Stimulated activated effector memory CD8-positive, alpha-beta T cell treated with anti-CD3 and anti-CD28 coated beads, Interleukin-12 subunit alpha, Interleukin-12 subunit beta, amount 100 ng/mL, for 72 hours (primary cell): Measurements from ENCODE around the gene SLC44A5.

Experiments used
- ATAC-seq: fragments of 150-1000 bp; cut with Tn5 transposase; 2 replicates; pipeline ENCODE4 v1.10.0; 2021
- DNase-seq, 2 donors: peaks; one replicate each; pipeline ENCODE4 v3.0.0; 2021 to 2022; ENCODE audit warnings: low spot score in 2 of 2
- H3K27ac Mint-ChIP-seq: one replicate; pipeline ENCODE4 v1.8.0; 2022; ENCODE audit warnings: mild to moderate bottlenecking, mixed read lengths
- H3K36me3 Mint-ChIP-seq: one replicate; pipeline ENCODE4 v1.8.0; 2022; ENCODE audit warnings: mild to moderate bottlenecking, mixed read lengths
- H3K4me1 Mint-ChIP-seq: one replicate; pipeline ENCODE4 v1.8.0; 2022; ENCODE audit warnings: mixed read lengths
- H3K4me3 Mint-ChIP-seq: one replicate; pipeline ENCODE4 v1.8.0; 2022; ENCODE audit warnings: mild to moderate bottlenecking, mixed read lengths
- H3K9me3 Mint-ChIP-seq: one replicate; pipeline ENCODE4 v1.8.0; 2022; ENCODE audit warnings: mixed read lengths

The SLC44A5 gene

DNA sequence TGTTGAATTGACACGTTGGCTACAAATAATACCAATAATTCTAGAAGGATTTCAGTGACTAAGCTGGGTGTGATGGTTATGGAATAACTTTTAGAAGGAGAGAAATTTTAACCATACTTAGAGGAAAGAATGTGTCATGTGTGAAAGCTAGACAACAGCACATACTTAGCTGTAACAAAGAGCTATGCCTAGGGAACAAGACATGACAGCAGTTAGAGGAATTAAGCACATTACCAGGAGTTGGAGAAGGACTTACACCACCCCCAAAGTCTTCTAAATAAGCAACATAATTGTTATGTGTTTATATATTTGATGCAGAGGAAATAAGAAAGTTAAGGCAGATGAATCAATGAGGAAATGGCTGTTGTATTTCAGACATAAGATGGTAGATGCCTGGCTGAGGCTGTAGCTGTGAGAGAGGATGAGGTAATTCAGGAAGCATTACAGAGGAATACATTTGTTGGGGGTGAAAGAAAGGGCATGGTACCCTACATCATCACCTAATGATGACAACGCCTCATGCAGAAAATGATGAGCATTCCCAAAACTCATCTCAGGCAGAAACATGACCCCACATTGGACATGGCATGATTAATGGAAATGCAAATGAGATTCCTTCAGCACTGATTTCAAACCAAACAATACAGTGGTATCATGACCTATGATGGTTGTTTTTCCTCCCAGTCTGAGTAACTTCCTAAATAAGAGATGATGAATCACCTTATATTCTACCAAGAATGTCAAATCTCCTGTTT is 265.2 kb downstream of the SLC44A5 start:
- DNase-seq (no peak), ATAC-seq (no peak)
- peaks cover 12% of the 10 kb centered on the region for H3K9me3 Mint-ChIP-seq
- no peak overlapping the region for H3K27ac Mint-ChIP-seq
- H3K4me1 Mint-ChIP-seq = no peaks in the 10 kb centered on the region
- no peak overlapping the region for H3K4me3 Mint-ChIP-seq
- no peaks in the 10 kb centered on the region for H3K36me3 Mint-ChIP-seq

GRCh38 chr1:75342786-75343185 is 268.1 kb downstream of the SLC44A5 start:
- no peak for DNase-seq
- peaks cover 10% of the 10 kb centered on the region for H3K9me3 Mint-ChIP-seq
- ATAC-seq = no peak
- H3K4me1 Mint-ChIP-seq = no peaks in the 10 kb centered on the region
- H3K4me3 Mint-ChIP-seq = no peak overlapping the region
- no peak overlapping the region for H3K27ac Mint-ChIP-seq
- no peaks in the 10 kb centered on the region for H3K36me3 Mint-ChIP-seq

DNA sequence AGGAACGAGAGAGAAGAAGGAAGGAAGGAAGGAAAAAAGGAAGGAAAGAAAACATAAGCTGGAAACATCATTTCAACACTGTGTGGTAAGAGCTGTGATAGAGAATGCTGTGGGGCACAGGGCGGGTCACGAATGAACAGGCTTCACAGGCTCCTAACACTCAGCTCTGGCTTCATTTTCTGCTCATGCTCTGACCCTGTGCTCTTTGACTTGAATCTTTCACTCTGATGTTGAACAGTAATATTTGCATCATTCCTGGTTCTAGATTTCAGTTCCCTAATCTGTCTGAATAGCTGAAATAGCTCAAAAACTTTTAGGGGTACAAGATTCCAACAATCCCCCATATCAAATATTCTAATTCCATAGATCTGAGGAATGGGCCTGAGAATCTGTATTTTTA is 269.4 kb downstream of the SLC44A5 start:
- Mint-ChIP-seq H3K9me3 (peaks cover 10% of the 10 kb centered on the region), H3K36me3 (no peaks in the 10 kb centered on the region), H3K4me3 (no peak overlapping the region), H3K27ac (no peak overlapping the region), H3K4me1 (no peaks in the 10 kb centered on the region)
- DNase-seq (no peak), ATAC-seq (no peak)

DNA sequence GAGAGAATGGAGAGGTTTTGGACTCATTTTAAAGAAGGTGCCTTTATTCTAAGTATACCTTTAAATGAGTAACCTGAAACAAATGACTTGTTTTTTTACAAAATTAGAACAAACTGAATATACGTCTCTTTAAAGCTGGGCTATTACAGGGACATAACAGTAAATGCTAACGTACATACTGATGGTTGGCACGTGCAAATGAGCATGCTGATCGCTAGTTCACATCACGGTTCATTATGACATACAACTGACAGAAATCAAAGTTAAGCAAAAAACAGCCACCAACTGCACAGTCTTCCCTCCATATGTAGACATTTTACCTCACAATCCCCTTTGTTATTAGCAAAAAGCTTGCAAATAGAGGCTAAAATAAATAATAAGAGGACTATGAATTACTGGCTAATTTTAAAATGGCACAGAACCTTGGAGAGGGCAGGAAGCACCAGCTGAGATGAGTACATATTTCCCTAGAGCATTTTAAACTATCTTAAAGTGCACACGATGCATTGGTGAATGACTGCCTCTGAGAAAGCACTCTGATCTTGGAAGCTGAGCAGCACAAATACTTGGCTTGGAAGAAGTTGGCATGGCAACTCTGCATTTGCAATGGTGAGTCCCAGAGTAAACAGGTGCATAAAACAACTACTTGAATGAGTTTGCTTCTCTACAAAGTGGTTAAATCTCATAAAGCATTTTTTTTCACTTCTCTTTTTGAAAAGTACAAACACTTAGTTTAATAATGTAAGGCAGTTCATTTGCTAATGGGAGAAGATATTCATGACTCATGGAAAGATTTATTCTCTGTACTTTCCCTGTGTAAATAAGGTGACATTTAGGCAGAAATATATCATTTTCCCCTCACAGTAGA is 272.1 kb downstream of the SLC44A5 start:
- H3K27ac Mint-ChIP-seq = no peak overlapping the region
- H3K4me1 Mint-ChIP-seq = no peaks in the 10 kb centered on the region
- no peak overlapping the region for H3K4me3 Mint-ChIP-seq
- H3K36me3 Mint-ChIP-seq = no peaks in the 10 kb centered on the region
- H3K9me3 Mint-ChIP-seq = peaks cover 5% of the 10 kb centered on the region
- no peak for DNase-seq
- no peak for ATAC-seq

GRCh38 chr1:75334876-75335389 is 276.0 kb downstream of the SLC44A5 start:
- Mint-ChIP-seq H3K27ac (no peak overlapping the region), H3K36me3 (no peaks in the 10 kb centered on the region), H3K9me3 (peaks cover 2% of the 10 kb centered on the region), H3K4me3 (no peak overlapping the region), H3K4me1 (no peaks in the 10 kb centered on the region)
- ATAC-seq (no peak), DNase-seq (no peak)

GRCh38 chr1:75330624-75331023 is 280.3 kb downstream of the SLC44A5 start:
- no peak for ATAC-seq
- H3K4me1 Mint-ChIP-seq = no peaks in the 10 kb centered on the region
- H3K27ac Mint-ChIP-seq = no peak overlapping the region
- no peaks in the 10 kb centered on the region for H3K9me3 Mint-ChIP-seq
- no peak for DNase-seq
- H3K4me3 Mint-ChIP-seq = no peak overlapping the region
- no peaks in the 10 kb centered on the region for H3K36me3 Mint-ChIP-seq

DNA sequence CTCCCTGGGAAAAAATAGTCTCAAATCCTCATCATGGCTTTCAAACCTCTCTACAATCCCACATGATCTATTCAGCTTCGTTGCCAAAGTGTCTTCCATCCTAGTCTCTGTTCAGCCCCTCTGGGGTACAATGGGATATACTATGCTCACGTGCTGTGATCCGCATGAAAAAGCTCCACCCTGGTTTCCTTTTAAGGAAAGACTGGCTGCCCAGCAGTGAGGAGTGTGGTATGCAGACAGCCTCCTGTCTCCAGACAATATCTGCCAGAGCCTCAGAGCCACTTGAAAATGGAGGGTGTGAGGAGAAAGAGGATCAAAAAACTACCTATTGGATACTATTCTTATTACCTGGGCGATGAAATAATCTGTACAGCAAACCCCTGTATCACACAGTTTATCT is 282.2 kb downstream of the SLC44A5 start:
- Mint-ChIP-seq H3K4me1 (no peaks in the 10 kb centered on the region), H3K4me3 (no peak overlapping the region), H3K9me3 (peaks cover under 1% of the 10 kb centered on the region), H3K36me3 (no peaks in the 10 kb centered on the region), H3K27ac (no peak overlapping the region)
- no peak for ATAC-seq
- no peak for DNase-seq

- no peak for ATAC-seq
- Mint-ChIP-seq H3K9me3 (peaks cover 5% of the 10 kb centered on the region), H3K36me3 (no peaks in the 10 kb centered on the region), H3K4me1 (no peaks in the 10 kb centered on the region), H3K27ac (no peak overlapping the region), H3K4me3 (no peak overlapping the region)
- no peak for DNase-seq
Measured at GRCh38 chr1:75327395-75327794, 283.5 kb downstream of the SLC44A5 start.

DNA sequence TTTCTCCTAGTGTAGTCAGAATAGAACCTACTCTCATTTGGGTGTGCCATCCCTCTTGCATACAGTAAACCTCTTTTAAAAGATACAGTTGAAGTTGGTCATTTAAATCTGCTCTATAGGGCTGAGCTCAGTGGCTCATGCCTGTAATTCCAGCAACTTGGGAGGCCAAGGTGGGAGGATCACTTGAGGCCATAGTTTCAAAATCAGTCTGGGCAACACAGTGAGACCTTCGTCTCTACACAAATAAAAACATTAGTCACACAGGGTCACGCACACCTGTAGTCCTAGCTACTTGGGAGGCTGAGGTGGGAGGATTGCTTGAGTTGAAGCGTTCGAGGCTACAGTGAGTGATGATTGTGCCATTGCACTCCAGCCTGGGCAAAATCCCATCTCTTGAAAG is 292.9 kb downstream of the SLC44A5 start:
- DNase-seq (no peak), ATAC-seq (no peak)
- no peak overlapping the region for H3K27ac Mint-ChIP-seq
- H3K9me3 Mint-ChIP-seq = peaks cover 15% of the 10 kb centered on the region
- H3K36me3 Mint-ChIP-seq = no peaks in the 10 kb centered on the region
- no peaks in the 10 kb centered on the region for H3K4me1 Mint-ChIP-seq
- no peak overlapping the region for H3K4me3 Mint-ChIP-seq

- Mint-ChIP-seq H3K4me1 (no peaks in the 10 kb centered on the region), H3K27ac (no peak overlapping the region), H3K4me3 (no peak overlapping the region), H3K36me3 (no peaks in the 10 kb centered on the region), H3K9me3 (peaks cover 10% of the 10 kb centered on the region)
- no peak for ATAC-seq
- DNase-seq = no peak
Measured at GRCh38 chr1:75316230-75316629, 294.7 kb downstream of the SLC44A5 start.

DNA sequence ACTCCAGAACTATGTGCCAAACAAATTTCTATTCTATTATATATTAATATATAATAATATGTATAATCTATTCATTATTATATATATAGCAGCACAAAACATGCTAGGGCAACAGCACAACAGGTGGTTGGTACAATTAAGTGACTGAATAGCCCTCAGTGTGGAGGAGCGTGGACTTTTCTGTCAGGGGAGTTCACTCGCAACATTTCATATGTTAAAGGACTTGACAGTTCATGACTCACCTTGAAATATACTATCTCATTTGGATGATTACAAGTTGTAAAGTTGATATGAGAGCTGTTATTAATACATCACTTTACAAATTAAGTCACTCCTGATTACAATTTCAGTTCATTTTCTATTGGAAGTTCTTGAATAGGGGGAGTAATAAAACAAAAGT is 298.3 kb downstream of the SLC44A5 start:
- Mint-ChIP-seq H3K27ac (no peak overlapping the region), H3K36me3 (no peaks in the 10 kb centered on the region), H3K4me3 (no peak overlapping the region), H3K4me1 (no peaks in the 10 kb centered on the region), H3K9me3 (peaks cover 8% of the 10 kb centered on the region)
- DNase-seq (no peak), ATAC-seq (no peak)

GRCh38 chr1:75310067-75310466 is 300.8 kb downstream of the SLC44A5 start:
- DNase-seq (no peak), ATAC-seq (no peak)
- H3K4me3 Mint-ChIP-seq = no peak overlapping the region
- H3K9me3 Mint-ChIP-seq = peaks cover 5% of the 10 kb centered on the region
- no peak overlapping the region for H3K27ac Mint-ChIP-seq
- H3K4me1 Mint-ChIP-seq = no peaks in the 10 kb centered on the region
- H3K36me3 Mint-ChIP-seq = no peaks in the 10 kb centered on the region

DNA sequence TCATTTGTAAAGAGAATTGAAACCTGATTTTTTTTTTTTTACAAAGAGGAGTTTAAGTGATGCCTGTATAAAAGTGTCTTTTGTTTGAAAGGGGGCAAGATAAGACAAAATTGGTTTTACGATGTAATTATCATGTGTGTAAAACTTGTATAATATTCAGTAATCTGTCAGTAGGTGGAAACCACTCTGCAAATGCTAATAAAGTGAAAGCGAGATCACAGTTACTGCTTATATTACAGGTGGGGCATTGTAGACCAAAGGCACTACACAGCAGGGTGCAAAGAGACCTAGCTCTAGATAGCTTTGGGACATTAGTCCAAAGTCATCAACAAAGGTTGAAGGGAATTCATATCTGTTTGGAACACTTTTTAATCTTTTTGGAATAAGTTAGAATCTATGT is 302.5 kb downstream of the SLC44A5 start:
- no peak for DNase-seq
- no peak overlapping the region for H3K27ac Mint-ChIP-seq
- no peaks in the 10 kb centered on the region for H3K4me1 Mint-ChIP-seq
- no peak overlapping the region for H3K4me3 Mint-ChIP-seq
- no peak for ATAC-seq
- H3K36me3 Mint-ChIP-seq = no peaks in the 10 kb centered on the region
- peaks cover 5% of the 10 kb centered on the region for H3K9me3 Mint-ChIP-seq

- Mint-ChIP-seq H3K36me3 (no peaks in the 10 kb centered on the region), H3K4me3 (no peak overlapping the region), H3K9me3 (peaks cover 9% of the 10 kb centered on the region), H3K27ac (no peak overlapping the region), H3K4me1 (no peaks in the 10 kb centered on the region)
- DNase-seq (no peak), ATAC-seq (no peak)
Measured at GRCh38 chr1:75305061-75305460, 305.9 kb downstream of the SLC44A5 start.

DNA sequence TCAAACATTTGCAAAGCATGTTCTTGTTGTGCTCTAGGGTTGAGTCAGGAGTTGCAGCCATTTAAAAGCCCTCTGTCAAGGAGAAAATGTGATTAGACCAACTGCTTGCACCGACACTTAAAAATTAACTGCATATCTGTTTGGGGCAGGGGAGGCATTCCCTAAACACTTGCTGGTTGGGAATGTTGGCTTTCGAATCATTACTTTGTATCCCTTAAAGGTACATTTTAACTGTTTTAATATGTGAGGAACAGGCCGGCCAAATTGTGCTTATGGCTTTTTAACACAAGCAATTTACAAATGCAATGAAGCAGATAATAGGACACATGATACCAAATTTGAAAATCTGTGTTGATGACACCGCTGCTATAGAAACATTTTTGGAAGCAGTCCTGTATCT is 317.6 kb downstream of the SLC44A5 start:
- DNase-seq (no peak), ATAC-seq (no peak)
- no peak overlapping the region for H3K4me3 Mint-ChIP-seq
- peaks cover 10% of the 10 kb centered on the region for H3K9me3 Mint-ChIP-seq
- no peaks in the 10 kb centered on the region for H3K4me1 Mint-ChIP-seq
- no peaks in the 10 kb centered on the region for H3K36me3 Mint-ChIP-seq
- H3K27ac Mint-ChIP-seq = no peak overlapping the region

DNA sequence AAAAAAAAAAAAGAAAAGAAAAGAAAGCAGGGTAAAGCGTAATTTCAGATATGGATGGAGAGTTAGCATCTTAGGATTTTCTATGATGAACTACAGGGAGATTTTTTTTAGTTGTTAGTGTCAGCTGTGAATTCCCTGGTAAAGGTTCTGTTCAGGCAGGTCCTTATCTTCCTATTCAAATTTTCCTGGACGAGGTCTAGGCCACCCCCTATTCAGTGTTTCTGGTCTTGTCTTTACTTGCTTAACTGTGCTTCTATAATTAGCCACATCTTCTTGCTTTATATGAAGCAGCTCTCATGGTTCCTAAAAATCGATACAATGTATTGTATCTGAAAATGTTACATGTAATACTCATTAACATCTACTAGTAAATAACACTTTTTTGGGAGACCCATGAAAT is 318.9 kb downstream of the SLC44A5 start:
- Mint-ChIP-seq H3K9me3 (peaks cover 10% of the 10 kb centered on the region), H3K27ac (no peak overlapping the region), H3K4me1 (no peaks in the 10 kb centered on the region), H3K4me3 (no peak overlapping the region), H3K36me3 (no peaks in the 10 kb centered on the region)
- no peak for ATAC-seq
- no peak for DNase-seq
